Measurements from ENCODE around the gene DIRAS1.

DIRAS1 gene

GRCh38 chr19:2711875-2712205 lies 9.3 kb downstream of the DIRAS1 start:
- DNase-seq (ENCODE audit: low read depth), result no peak
- no peak for TF ChIP-seq CTCF (IDR thresholded peaks at IDR 0.05; ENCODE audit: control insufficient read depth, insufficient read depth, low read depth, low read length, missing control alignments)
- no peak overlapping the region for H3K4me3 ChIP-seq (ENCODE audit: control insufficient read depth, low read depth, low read length)

DNA sequence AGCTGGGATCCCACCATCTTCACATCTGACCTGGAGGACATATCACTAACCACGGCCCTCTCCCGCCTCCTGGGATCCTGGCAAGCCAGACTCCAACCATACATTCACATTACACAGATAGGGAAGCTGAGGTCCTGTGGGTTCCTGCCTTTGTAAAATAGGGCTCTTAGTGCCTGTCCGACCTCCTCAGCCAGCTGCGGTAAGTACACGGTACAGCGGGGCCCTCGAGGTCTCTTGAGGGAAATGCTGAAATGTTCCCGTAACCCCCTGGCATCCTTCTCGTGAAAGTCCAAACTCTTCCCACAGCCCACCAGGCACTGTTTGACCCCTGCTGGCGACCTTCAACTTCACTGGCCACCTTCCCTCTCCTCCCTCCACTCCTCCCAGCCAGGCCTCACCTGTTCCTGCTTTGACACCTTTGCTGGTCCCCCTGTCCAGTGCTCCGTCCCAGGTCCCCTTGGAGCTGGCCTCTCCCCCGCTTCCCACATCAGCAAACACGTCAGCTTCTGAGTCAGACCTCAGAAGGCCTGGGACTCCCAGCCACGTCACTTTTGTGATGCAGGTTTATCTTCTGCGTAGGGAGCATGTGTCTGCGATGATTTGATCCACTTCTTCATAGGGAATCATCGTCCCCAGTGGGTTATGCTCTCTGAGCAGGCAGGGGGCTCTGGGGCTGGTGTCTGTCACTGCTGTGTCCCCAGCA lies 9.8 kb downstream of the DIRAS1 start:
- no peak overlapping the region for H3K4me3 ChIP-seq (ENCODE audit: control insufficient read depth, low read depth, low read length)
- no peak for DNase-seq (ENCODE audit: low read depth)
- no peak for TF ChIP-seq CTCF (IDR thresholded peaks at IDR 0.05; ENCODE audit: control insufficient read depth, insufficient read depth, low read depth, low read length, missing control alignments)

- no peak overlapping the region for H3K4me3 ChIP-seq (ENCODE audit: control insufficient read depth, low read depth, low read length)
- no peak for TF ChIP-seq CTCF (IDR thresholded peaks at IDR 0.05; ENCODE audit: control insufficient read depth, insufficient read depth, low read depth, low read length, missing control alignments)
These were observed 14.9 kb downstream of the DIRAS1 start for GRCh38 chr19:2706251-2706650.

DNA sequence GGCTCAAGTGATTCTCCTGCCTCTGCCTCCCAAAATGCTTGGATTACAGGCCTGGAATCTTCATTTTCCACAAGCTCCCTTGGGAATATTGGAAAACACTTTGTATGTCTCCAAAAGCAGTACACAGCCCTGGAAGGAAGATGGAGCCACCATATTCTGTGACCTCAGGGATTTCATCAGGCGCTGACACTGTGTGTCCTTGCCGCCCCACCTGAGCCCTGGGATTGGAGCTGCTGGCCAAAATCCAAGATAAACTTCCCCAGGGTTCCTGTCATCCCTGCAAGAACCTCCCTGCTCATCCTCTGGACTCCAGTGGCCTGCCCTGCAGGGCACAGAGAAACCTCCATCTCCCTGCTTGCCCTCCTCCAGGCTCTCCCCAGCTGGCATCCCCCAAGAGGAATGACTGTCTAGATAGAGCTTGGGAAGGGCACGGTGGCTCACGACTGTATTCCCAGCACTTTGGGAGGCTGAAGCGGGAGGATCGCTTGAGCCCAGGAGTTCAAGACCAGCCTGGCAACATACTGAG lies 17.4 kb downstream of the DIRAS1 start:
- no peak for TF ChIP-seq CTCF (IDR thresholded peaks at IDR 0.05; ENCODE audit: control insufficient read depth, insufficient read depth, low read depth, low read length, missing control alignments)
- DNase-seq (ENCODE audit: low read depth), result no peak
- no peak overlapping the region for H3K4me3 ChIP-seq (ENCODE audit: control insufficient read depth, low read depth, low read length)

More at GRCh38 chr19:2706251-2706650, 14.9 kb downstream of the DIRAS1 start:
- DNase-seq (ENCODE audit: low read depth), result no peak

GRCh38 chr19:2703077-2703437 lies 18.1 kb downstream of the DIRAS1 start:
- TF ChIP-seq CTCF (IDR thresholded peaks at IDR 0.05; ENCODE audit: control insufficient read depth, insufficient read depth, low read depth, low read length, missing control alignments), result no peak
- no peak for DNase-seq (ENCODE audit: low read depth)
- no peak overlapping the region for H3K4me3 ChIP-seq (ENCODE audit: control insufficient read depth, low read depth, low read length)

GRCh38 chr19:2702170-2703076 lies 18.7 kb downstream of the DIRAS1 start, which contains the start of gene GNG7:
Gene GNG7 (minus strand): TSS chr19:2702694. CDS start chr19:2520688, 182,006 bp downstream.
- DNase-seq (ENCODE audit: low read depth), result no peak

More at GRCh38 chr19:2702170-2703076, 18.7 kb downstream of the DIRAS1 start, which contains the start of gene GNG7:
- no peak for TF ChIP-seq CTCF (IDR thresholded peaks at IDR 0.05; ENCODE audit: control insufficient read depth, insufficient read depth, low read depth, low read length, missing control alignments)
- H3K4me3 ChIP-seq (ENCODE audit: control insufficient read depth, low read depth, low read length), result peak within 1 kb of the TSS; percentile 17; the same call in 1 of the 2 replicates

Data from AG09309 (cell line).